GM10248 (cell line): Measurements from ENCODE around the gene STT3A.
"Not testable (repeated sequence)": the region's sequence is repeated elsewhere in the genome, so short reads cannot be mapped to it uniquely, and the experiment has no call there.

Experiments
- CTCF ChIA-PET: fragments of 300-600 bp; sonication (Branson Sonifier 250); formaldehyde crosslinking; extraction: SDS; loops from one replicate; lab custom pipeline; 2021; ENCODE audit warnings: antibody characterized with exemption; lab: Yijun Ruan, JAX
- POLR2A ChIA-PET: fragments of 350-650 bp; sonication (Branson Sonifier 250); formaldehyde crosslinking; extraction: SDS; loops from one replicate; lab custom pipeline; 2020; ENCODE audit warnings: antibody characterized with exemption; lab: Yijun Ruan, JAX
- DNase-seq: peaks from one replicate; pipeline ENCODE4 v3.0.0; 2012; ENCODE audit errors: extremely low spot score
- CTCF ChIP-seq: IDR thresholded peaks from 2 replicates; pipeline ENCODE4 v1.5.1; 2012; ENCODE audit warnings: mild to moderate bottlenecking, low read depth; ENCODE audit errors: extremely low read depth, missing control alignments, control extremely low read depth

STT3A gene

GRCh38 chr11:125569915-125570621 lies 22.6 kb upstream of the STT3A start:
- peak; percentile 27 for DNase-seq
- ChIA-PET POLR2A (interaction anchor here (1.0 kb wide), 2 partner anchors 22 kb away, joined by 3 read pairs; partner anchors contain the start of gene STT3A), CTCF (interaction anchor here (0.6 to 3.8 kb wide), 17 partner anchors 9 to 305 kb away, joined by 3 to 34 read pairs (median 4); partner anchors contain the start of genes FEZ1 and STT3A)
- TF ChIP-seq CTCF, result no peak

- ChIA-PET CTCF (interaction anchor here (1.3 to 3.4 kb wide), 6 partner anchors 20 to 304 kb away, joined by 3 to 15 read pairs (median 4); partner anchors contain the start of gene STT3A), POLR2A (interaction anchor here (1.0 kb wide), 1 partner anchor 21 kb away, joined by 3 read pairs; no protein-coding TSS in a partner anchor)
- DNase-seq, result no peak
- no peak for TF ChIP-seq CTCF
These were observed 21.7 kb upstream of the STT3A start for GRCh38 chr11:125570952-125571351.

DNA sequence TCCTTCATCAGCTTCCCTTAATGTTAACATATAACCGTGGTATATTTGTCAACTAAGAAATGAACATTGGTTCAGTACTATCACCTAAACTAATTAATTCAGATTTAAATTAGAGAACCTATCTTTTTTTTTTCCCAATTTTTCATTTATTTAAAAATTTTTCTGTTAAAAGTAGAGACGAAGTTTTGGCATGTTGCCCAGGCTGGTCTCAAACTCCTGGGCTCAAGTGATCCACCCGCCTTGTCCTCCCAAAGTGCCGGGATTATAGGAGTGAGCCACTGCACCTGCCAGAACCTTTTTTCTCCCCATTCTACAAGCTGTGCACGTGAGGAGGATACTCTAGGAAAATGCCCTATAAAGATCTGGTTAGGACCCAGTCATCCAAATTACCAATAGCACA lies 19.7 kb upstream of the STT3A start:
- TF ChIP-seq CTCF, result no peak
- no peak for DNase-seq
- ChIA-PET POLR2A (no interaction called here), CTCF (interaction anchor here (1.0 to 1.9 kb wide), 2 partner anchors 13 to 58 kb away, joined by 3 to 5 read pairs; no protein-coding TSS in a partner anchor)

DNA sequence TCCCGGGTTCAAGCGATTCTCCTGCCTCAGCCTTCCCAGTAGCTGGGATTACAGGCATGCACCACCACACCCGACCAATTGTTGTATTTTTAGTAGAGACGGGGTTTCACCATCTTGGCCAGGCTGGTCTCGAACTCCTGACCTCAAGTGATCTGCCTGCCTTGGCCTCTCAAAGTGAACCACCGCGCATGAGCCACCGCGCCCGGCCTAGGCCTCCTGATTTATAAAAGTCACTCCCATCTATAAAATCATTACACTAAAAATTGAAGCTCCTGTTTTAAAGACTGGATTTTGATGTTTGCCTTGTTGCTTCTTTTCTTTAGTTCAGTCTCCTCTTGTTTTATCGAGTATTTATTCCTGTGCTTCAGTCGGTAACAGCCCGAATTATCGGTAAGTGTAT lies 15.5 kb upstream of the STT3A start:
- POLR2A ChIA-PET, result interaction anchor here (0.6 kb wide), 1 partner anchor 15 kb away, joined by 3 read pairs; no protein-coding TSS in a partner anchor
- CTCF ChIA-PET, result interaction anchor here (1.1 kb wide), 1 partner anchor 16 kb away, joined by 3 read pairs; the partner anchor contains the start of gene STT3A
- DNase-seq, result not testable (repeated sequence)

DNA sequence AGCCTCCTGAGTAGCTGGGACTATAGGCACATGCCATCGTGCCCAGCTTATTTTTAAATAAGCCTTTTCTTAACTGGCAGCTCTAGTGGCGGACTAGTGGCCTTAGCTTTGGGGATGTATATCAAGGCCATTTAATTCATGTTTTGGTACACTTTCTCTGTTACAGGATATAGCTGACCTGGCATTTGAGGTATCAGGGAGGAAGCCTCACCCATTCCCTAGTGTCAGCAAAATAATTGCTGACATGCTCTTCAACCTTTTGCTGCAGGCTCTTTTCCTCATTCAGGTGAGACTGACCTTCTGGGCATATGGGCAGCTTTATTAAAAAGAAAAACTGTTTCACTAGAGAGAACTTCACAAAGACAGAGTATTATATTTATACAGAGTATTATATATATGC lies 13.9 kb upstream of the STT3A start:
- POLR2A ChIA-PET, result no interaction called here
- CTCF ChIA-PET, result interaction anchor here (1.3 kb wide), 1 partner anchor 9 kb away, joined by 5 read pairs; the partner anchor contains the start of gene EI24
- no peak for TF ChIP-seq CTCF
- no peak for DNase-seq

GRCh38 chr11:125579811-125580210 lies 12.8 kb upstream of the STT3A start:
- POLR2A ChIA-PET, result no interaction called here

More at GRCh38 chr11:125579811-125580210, 12.8 kb upstream of the STT3A start:
- CTCF ChIA-PET, result interaction anchor here (1.5 kb wide), 2 partner anchors 11 to 12 kb away, joined by 3 to 4 read pairs; no protein-coding TSS in a partner anchor
- DNase-seq, result no peak
- no peak for TF ChIP-seq CTCF
